IMR-90 (cell line): ENCODE results near the gene TTC39C. TPM values are rescaled to one million over a fixed set of nuclear protein-coding genes. Genes with fewer than 3 reads are reported as not detected.

Experiments
- ATAC-seq: fragments of 200-7000 bp; cut with Tn5 transposase; 2 replicates; pipeline ENCODE4 v1.9.1; 2020; ENCODE audit warnings: low read depth, mild to moderate bottlenecking, moderate library complexity
- BruUV-seq: library from RNA; stranded (reverse); fragments of 400-500 nt; replicated peaks from 2 replicates; lab custom pipeline; 2021; lab: Mats Ljungman, UMichigan
- CTCF ChIA-PET: fragments of 300-600 bp; formaldehyde crosslinking; extraction: SDS; loops from one replicate; lab custom pipeline; 2021; ENCODE audit warnings: antibody characterized with exemption; lab: Yijun Ruan, JAX
- POLR2A ChIA-PET: fragments of 300-600 bp; sonication (Branson Sonifier 250); formaldehyde crosslinking; loops from one replicate; lab custom pipeline; 2022; ENCODE audit warnings: antibody characterized with exemption; ENCODE audit not compliant: unreplicated experiment; lab: Charles Lee
- DNase-seq: peaks from one replicate; pipeline ENCODE4 v3.0.0; 2013
- H2AFZ ChIP-seq: replicated peaks from 2 replicates; pipeline ENCODE3; 2013; ENCODE audit warnings: low read length, mild to moderate bottlenecking; ENCODE audit not compliant: poor library complexity
- H2AK5ac ChIP-seq: 2 replicates; pipeline ENCODE4 v1.6.1; 2013; ENCODE audit warnings: low read depth, low read length, inconsistent platforms
- H2AK9ac ChIP-seq: replicated peaks from 2 replicates; pipeline ENCODE3; 2013; ENCODE audit warnings: mild to moderate bottlenecking, low read depth, low read length, moderate library complexity; ENCODE audit not compliant: poor library complexity
- H2BK120ac ChIP-seq: 2 replicates; pipeline ENCODE4 v1.6.1; 2013; ENCODE audit warnings: low read depth, low read length, inconsistent platforms
- H2BK15ac ChIP-seq: 3 replicates; pipeline ENCODE4 v1.6.1; 2013; ENCODE audit warnings: low read depth, low read length, inconsistent platforms
- H2BK20ac ChIP-seq: 2 replicates; pipeline ENCODE4 v1.6.1; 2013; ENCODE audit warnings: low read depth, mild to moderate bottlenecking, inconsistent platforms, low read length, moderate library complexity
- H2BK5ac ChIP-seq: 2 replicates; pipeline ENCODE4 v1.6.1; 2013; ENCODE audit warnings: mild to moderate bottlenecking, low read depth, low read length, inconsistent platforms; ENCODE audit not compliant: poor library complexity, severe bottlenecking
- H3K14ac ChIP-seq: replicated peaks from 2 replicates; pipeline ENCODE4 v1.6.1; 2013; ENCODE audit warnings: low read depth, low read length, inconsistent platforms
- H3K18ac ChIP-seq: 2 replicates; pipeline ENCODE4 v1.6.1; 2013; ENCODE audit warnings: low read depth, low read length, control low read depth
- H3K23ac ChIP-seq: 2 replicates; pipeline ENCODE4 v1.6.1; 2013; ENCODE audit warnings: low read depth, low read length, inconsistent platforms
- H3K27ac ChIP-seq: 2 replicates; pipeline ENCODE4 v1.5.1; 2013; ENCODE audit warnings: mild to moderate bottlenecking, control low read depth, low read length; ENCODE audit not compliant: insufficient read depth
- H3K27me3 ChIP-seq: 2 replicates; pipeline ENCODE4 v1.6.1; 2013; ENCODE audit warnings: low read length; ENCODE audit not compliant: control insufficient read depth, insufficient read depth
- H3K36me3 ChIP-seq: 2 replicates; pipeline ENCODE4 v1.6.1; 2013; ENCODE audit warnings: low read length, mixed read lengths; ENCODE audit not compliant: control insufficient read depth, insufficient read depth
- H3K4ac ChIP-seq: 2 replicates; pipeline ENCODE4 v1.6.1; 2013; ENCODE audit warnings: low read depth, low read length, inconsistent platforms
- H3K4me1 ChIP-seq: 2 replicates; pipeline ENCODE4 v1.6.1; 2013; ENCODE audit warnings: low read length, mixed read lengths; ENCODE audit not compliant: control insufficient read depth, insufficient read depth
- H3K4me2 ChIP-seq: 2 replicates; pipeline ENCODE4 v1.6.1; 2013; ENCODE audit warnings: low read depth, mild to moderate bottlenecking, control low read depth, low read length, moderate library complexity
- H3K4me3 ChIP-seq: 2 replicates; pipeline ENCODE4 v1.5.1; 2013; ENCODE audit warnings: low read depth, mild to moderate bottlenecking, control low read depth, low read length, moderate library complexity; ENCODE audit not compliant: insufficient read depth
- H3K56ac ChIP-seq: 2 replicates; pipeline ENCODE4 v1.6.1; 2013; ENCODE audit warnings: low read length, inconsistent platforms; ENCODE audit not compliant: insufficient read depth; ENCODE audit errors: extremely low read depth
- H3K79me1 ChIP-seq, 2 experiments: 2 replicates each; pipeline ENCODE4 v1.6.1; 2013; ENCODE audit warnings: low read length in 2 of 2, inconsistent platforms in 1 of 2, low read depth in 1 of 2
- H3K9ac ChIP-seq: 2 replicates; pipeline ENCODE4 v1.6.1; 2013; ENCODE audit warnings: low read depth, low read length, control low read depth
- H3K9me1 ChIP-seq: 2 replicates; pipeline ENCODE4 v1.6.1; 2013; ENCODE audit warnings: low read length, inconsistent platforms; ENCODE audit not compliant: insufficient read depth
- H3K9me3 ChIP-seq: 2 replicates; pipeline ENCODE4 v1.6.1; 2013; ENCODE audit warnings: low read length; ENCODE audit not compliant: control insufficient read depth, insufficient read depth
- H4K20me1 ChIP-seq: 2 replicates; pipeline ENCODE4 v1.6.1; 2013; ENCODE audit warnings: low read length, inconsistent platforms; ENCODE audit not compliant: insufficient read depth
- H4K5ac ChIP-seq: 2 replicates; pipeline ENCODE4 v1.6.1; 2013; ENCODE audit warnings: mild to moderate bottlenecking, low read depth, low read length, control low read depth
- H4K8ac ChIP-seq, 2 experiments: 2 replicates each; pipeline ENCODE4 v1.6.1; 2013; ENCODE audit warnings: low read depth in 2 of 2, low read length in 2 of 2, control low read depth in 1 of 2, inconsistent platforms in 1 of 2
- H4K91ac ChIP-seq: 2 replicates; pipeline ENCODE4 v1.6.1; 2013; ENCODE audit warnings: low read depth, low read length, inconsistent platforms; ENCODE audit not compliant: insufficient read depth
- BHLHE40 ChIP-seq: fragments of 150-350 bp; IDR thresholded peaks from 2 replicates; pipeline ENCODE4 v1.6.1; 2016; ENCODE audit warnings: mild to moderate bottlenecking, low read depth, low read length
- CEBPB ChIP-seq: IDR thresholded peaks from 2 replicates; pipeline ENCODE4 v1.6.1; 2012; ENCODE audit warnings: low read depth, low read length, improper control_type of control experiment
- CHD1 ChIP-seq: IDR thresholded peaks from 2 replicates; pipeline ENCODE4 v1.6.1; 2012; ENCODE audit warnings: low read depth, low read length, improper control_type of control experiment
- CTCF ChIP-seq: conservative IDR thresholded peaks from 2 replicates; pipeline ENCODE4 v1.5.1; 2012; ENCODE audit warnings: mild to moderate bottlenecking, low read depth, low read length, improper control_type of control experiment
- ELK1 ChIP-seq: fragments of 150-350 bp; IDR thresholded peaks from 2 replicates; pipeline ENCODE4 v1.6.1; 2016; ENCODE audit warnings: low read depth, mild to moderate bottlenecking, low read length, moderate library complexity, borderline replicate concordance
- FOS ChIP-seq: fragments of 150-350 bp; IDR thresholded peaks from 2 replicates; pipeline ENCODE4 v1.6.1; 2016; ENCODE audit warnings: low read depth, low read length
- MAFK ChIP-seq: IDR thresholded peaks from 2 replicates; pipeline ENCODE4 v1.6.1; 2012; ENCODE audit warnings: low read depth, low read length, improper control_type of control experiment
- NFE2L2 ChIP-seq: fragments of 150-350 bp; IDR thresholded peaks from 2 replicates; pipeline ENCODE4 v1.6.1; 2016; ENCODE audit warnings: low read depth, mild to moderate bottlenecking, low read length
- POLR2A ChIP-seq: IDR thresholded peaks from 2 replicates; pipeline ENCODE4 v1.6.1; 2012; ENCODE audit warnings: mild to moderate bottlenecking, low read depth, low read length
- RAD21 ChIP-seq: IDR thresholded peaks from 2 replicates; pipeline ENCODE4 v1.6.1; 2012; ENCODE audit warnings: low read length, improper control_type of control experiment
- RFX5 ChIP-seq: IDR thresholded peaks from 2 replicates; pipeline ENCODE4 v1.8.0; 2012; ENCODE audit warnings: low read depth, mild to moderate bottlenecking, low read length, moderate library complexity
- SMC3 ChIP-seq: fragments of 150-350 bp; IDR thresholded peaks from 2 replicates; pipeline ENCODE4 v1.6.1; 2016; ENCODE audit warnings: low read depth, mild to moderate bottlenecking, antibody characterized with exemption, low read length, moderate library complexity
- WGBS, 2 experiments: methylation state at CpG; one replicate each; pipeline versions ENCODE4 v1.1.5 to v1.1.7; 2013; ENCODE audit warnings: missing lambda C conversion rate in 2 of 2; ENCODE audit not compliant: insufficient read length in 1 of 2; ENCODE audit errors: extremely low coverage in 2 of 2; 5-methylcytosine and 5-hydroxymethylcytosine counted together
- dilution Hi-C: fragments of 300-500 bp; cut with HindIII; formaldehyde crosslinking; loops from one replicate; pipeline ENCODE4 v1.14.3; 2018; ENCODE audit warnings: low sequenced_read_pairs; ENCODE audit not compliant: unreplicated experiment
- in situ Hi-C: fragments of 300-500 bp; cut with MboI; formaldehyde crosslinking; loops from 3 replicates; pipeline ENCODE4 v1.14.3; 2019; ENCODE audit warnings: low sequenced_read_pairs, inconsistent platforms, mixed read lengths
- intact Hi-C: fragments of 100-400 bp; cut with micrococcal nuclease; formaldehyde crosslinking; loops from 2 replicates; pipeline ENCODE4 v1.10.0; 2022
- polyA plus RNA-seq, 3 experiments: library from polyadenylated mRNA; depleted of rRNA; stranded (reverse); fragments of >200 nt; gene quantifications; 2 replicates each; pipeline ENCODE4 v1.2.3, GENCODE V29; 2012; ENCODE audit warnings: low replicate concordance in 1 of 3
- total RNA-seq: library from RNA; depleted of rRNA; stranded (reverse); fragments of >200 nt; gene quantifications from 2 replicates; pipeline ENCODE4 v1.2.3, GENCODE V29; 2012

TTC39C gene
- total and polyA plus RNA-seq, 2 of the 4 experiments (the other 2 are of a cell fraction) = 8.0 to 20.8 TPM

- Histone ChIP-seq H2BK20ac (no peak overlapping the region), H3K9me1 (peaks cover 8% of the 10 kb centered on the region; the same call in 1 of the 2 replicates), H3K79me1 (peaks cover 0 to 4% of the 10 kb centered on the region in 2 experiments; a peak in 2 of 4 replicates), H3K9ac (no peak overlapping the region), H3K4ac (no peak overlapping the region), H3K27me3 (no peaks in the 10 kb centered on the region), H3K36me3 (peaks cover 9% of the 10 kb centered on the region), H3K14ac (no peak overlapping the region), H2BK15ac (no peak overlapping the region), H3K4me3 (no peak overlapping the region), H3K4me1 (peaks cover 4% of the 10 kb centered on the region), H3K18ac (no peak overlapping the region), H2BK120ac (no peak overlapping the region), H3K4me2 (no peak overlapping the region), H2AK5ac (no peak overlapping the region), H2BK5ac (no peak overlapping the region), H3K23ac (no peak overlapping the region), H3K27ac (no peak overlapping the region), H2AK9ac (no peak overlapping the region), H4K5ac (no peak overlapping the region), H4K91ac (no peak overlapping the region), H3K56ac (no peak overlapping the region), H2AFZ (no peak overlapping the region), H4K20me1 (peaks cover 9% of the 10 kb centered on the region; the same call in 1 of the 2 replicates), H3K9me3 (no peaks in the 10 kb centered on the region), H4K8ac (no peak overlapping the region)
- POLR2A ChIA-PET = interaction anchor here (0.8 kb wide), 1 partner anchor 10 kb away, joined by 3 read pairs; no protein-coding TSS in a partner anchor
- no TSS peak for BruUV-seq
- WGBS, 2 experiments = 100% methylated on average over 1 of the region's 1 CpG; no CpG with 5 or more reads in 1 of the 2 experiments
- in situ Hi-C loops (no loop called here), intact Hi-C loops (no loop called here), dilution Hi-C loops (no loop called here)
- DNase-seq (no peak), ATAC-seq (no peak)
- TF ChIP-seq ELK1 (no peak), RFX5 (no peak), MAFK (no peak), BHLHE40 (no peak), POLR2A (no peak), FOS (no peak), CEBPB (no peak), SMC3 (no peak), NFE2L2 (no peak), CHD1 (no peak), CTCF (no peak), RAD21 (no peak)
- CTCF ChIA-PET = no interaction called here
Measured at GRCh38 chr18:24072743-24073142, 58.2 kb downstream of the TTC39C start.
